Calu3 (cell line): Measurements from ENCODE around the gene CATSPERZ. TPM values are rescaled to one million over a fixed set of nuclear protein-coding genes. Genes with fewer than 3 reads are reported as not detected.

ENCODE experiments used
- BruUV-seq: library from RNA; stranded (reverse); fragments of 400-500 nt; replicated peaks from 2 replicates; lab custom pipeline; 2021; lab: Mats Ljungman, UMichigan
- CTCF ChIA-PET: fragments of 300-600 bp; sonication (Branson Sonifier 250); formaldehyde crosslinking; loops from one replicate; lab custom pipeline; 2022; ENCODE audit warnings: antibody characterized with exemption; lab: Charles Lee
- DNase-seq: peaks from one replicate; pipeline ENCODE4 v3.0.0; 2022
- H3K27ac Mint-ChIP-seq: one replicate; pipeline ENCODE4 v1.8.0; 2022; ENCODE audit warnings: mixed read lengths; ENCODE audit not compliant: unreplicated experiment
- H3K27me3 Mint-ChIP-seq: one replicate; pipeline ENCODE4 v1.8.0; 2022; ENCODE audit warnings: mixed read lengths; ENCODE audit not compliant: unreplicated experiment
- H3K36me3 Mint-ChIP-seq: one replicate; pipeline ENCODE4 v1.8.0; 2022; ENCODE audit warnings: mild to moderate bottlenecking, moderate library complexity, mixed read lengths; ENCODE audit not compliant: insufficient read depth, unreplicated experiment
- H3K4me1 Mint-ChIP-seq: one replicate; pipeline ENCODE4 v1.8.0; 2022; ENCODE audit warnings: mild to moderate bottlenecking, low read depth, mixed read lengths; ENCODE audit not compliant: unreplicated experiment
- H3K4me3 Mint-ChIP-seq: one replicate; pipeline ENCODE4 v1.8.0; 2022; ENCODE audit warnings: mild to moderate bottlenecking, low read depth, moderate library complexity, mixed read lengths; ENCODE audit not compliant: unreplicated experiment
- H3K9me3 Mint-ChIP-seq: one replicate; pipeline ENCODE4 v1.8.0; 2022; ENCODE audit warnings: low read depth, mixed read lengths; ENCODE audit not compliant: unreplicated experiment
- intact Hi-C: fragments of 100-400 bp; cut with micrococcal nuclease; formaldehyde crosslinking; loops from one replicate; pipeline ENCODE4 v1.10.0; 2022; ENCODE audit not compliant: unreplicated experiment
- total RNA-seq: library from RNA; stranded (reverse); gene quantifications from 2 replicates; pipeline ENCODE4 v1.2.3, GENCODE V29; 2022
- TF ChIP-seq, protein P1 (sequence below): fragments of 200-600 bp; IDR thresholded peaks from one replicate; pipeline ENCODE4 v1.8.0; 2022; ENCODE audit warnings: antibody characterized with exemption; ENCODE audit not compliant: unreplicated experiment

Gene CATSPERZ
- total RNA-seq, 1 experiment from 2014 or later, result 0.85 TPM

DNA sequence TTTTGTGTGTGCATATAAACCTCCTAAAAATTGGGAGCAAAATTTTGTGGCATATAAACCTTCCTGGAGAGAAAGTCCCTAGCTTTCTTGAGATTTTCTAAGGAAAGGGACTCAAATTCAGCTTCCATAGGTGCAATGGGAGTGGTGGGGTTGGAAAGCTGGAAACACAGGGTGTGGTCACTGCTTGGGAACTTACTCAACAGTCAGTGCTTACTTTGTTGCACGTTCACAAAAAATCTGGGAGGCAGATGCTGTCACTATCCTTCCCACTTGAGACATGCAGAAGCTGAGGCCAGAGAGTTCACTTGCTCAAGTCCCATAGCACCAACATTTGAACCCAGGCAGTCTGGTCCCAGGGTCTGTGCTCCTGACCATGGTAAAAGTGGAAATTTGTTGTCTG, 3.9 kb upstream of the CATSPERZ start:
- Mint-ChIP-seq H3K4me1 (peaks cover 17% of the 10 kb centered on the region), H3K27me3 (peaks cover 93% of the 10 kb centered on the region), H3K36me3 (peaks cover 4% of the 10 kb centered on the region), H3K4me3 (no peak overlapping the region), H3K27ac (no peak overlapping the region), H3K9me3 (no peaks in the 10 kb centered on the region)
- TF ChIP-seq, protein P1, sequence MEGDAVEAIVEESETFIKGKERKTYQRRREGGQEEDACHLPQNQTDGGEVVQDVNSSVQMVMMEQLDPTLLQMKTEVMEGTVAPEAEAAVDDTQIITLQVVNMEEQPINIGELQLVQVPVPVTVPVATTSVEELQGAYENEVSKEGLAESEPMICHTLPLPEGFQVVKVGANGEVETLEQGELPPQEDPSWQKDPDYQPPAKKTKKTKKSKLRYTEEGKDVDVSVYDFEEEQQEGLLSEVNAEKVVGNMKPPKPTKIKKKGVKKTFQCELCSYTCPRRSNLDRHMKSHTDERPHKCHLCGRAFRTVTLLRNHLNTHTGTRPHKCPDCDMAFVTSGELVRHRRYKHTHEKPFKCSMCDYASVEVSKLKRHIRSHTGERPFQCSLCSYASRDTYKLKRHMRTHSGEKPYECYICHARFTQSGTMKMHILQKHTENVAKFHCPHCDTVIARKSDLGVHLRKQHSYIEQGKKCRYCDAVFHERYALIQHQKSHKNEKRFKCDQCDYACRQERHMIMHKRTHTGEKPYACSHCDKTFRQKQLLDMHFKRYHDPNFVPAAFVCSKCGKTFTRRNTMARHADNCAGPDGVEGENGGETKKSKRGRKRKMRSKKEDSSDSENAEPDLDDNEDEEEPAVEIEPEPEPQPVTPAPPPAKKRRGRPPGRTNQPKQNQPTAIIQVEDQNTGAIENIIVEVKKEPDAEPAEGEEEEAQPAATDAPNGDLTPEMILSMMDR, result no peak
- CTCF ChIA-PET, result no interaction called here
- BruUV-seq, result no TSS peak
- no peak for DNase-seq
- intact Hi-C loops, result no loop called here

DNA sequence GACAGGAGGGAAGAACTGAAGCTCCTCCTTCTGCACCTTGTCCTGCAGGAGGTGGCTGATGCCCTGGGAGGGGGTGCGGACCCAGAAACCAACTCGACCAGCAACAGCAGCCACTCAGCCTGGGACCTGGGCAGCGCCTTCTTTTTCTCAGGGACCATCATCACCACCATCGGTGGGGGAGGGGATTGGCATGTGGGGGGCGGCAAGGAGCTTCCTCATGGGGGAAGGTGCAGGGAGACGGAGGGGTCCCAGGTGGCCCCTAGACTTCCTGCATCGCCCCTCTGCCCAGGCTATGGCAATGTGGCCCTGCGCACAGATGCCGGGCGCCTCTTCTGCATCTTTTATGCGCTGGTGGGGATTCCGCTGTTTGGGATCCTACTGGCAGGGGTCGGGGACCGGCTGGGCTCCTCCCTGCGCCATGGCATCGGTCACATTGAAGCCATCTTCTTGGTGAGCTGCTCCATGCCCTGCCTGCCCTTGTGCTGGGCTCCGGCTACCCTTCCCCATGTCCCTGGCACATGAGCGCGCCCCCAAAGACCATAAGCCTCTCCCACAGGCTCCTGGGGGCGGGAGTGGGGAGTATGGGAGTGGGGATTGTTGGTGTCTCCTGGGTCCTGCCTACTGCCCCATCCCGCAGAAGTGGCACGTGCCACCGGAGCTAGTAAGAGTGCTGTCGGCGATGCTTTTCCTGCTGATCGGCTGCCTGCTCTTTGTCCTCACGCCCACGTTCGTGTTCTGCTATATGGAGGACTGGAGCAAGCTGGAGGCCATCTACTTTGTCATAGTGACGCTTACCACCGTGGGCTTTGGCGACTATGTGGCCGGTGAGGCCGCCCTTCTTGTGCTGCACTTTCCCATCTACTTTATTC, 3.1 kb upstream of the CATSPERZ start:
- no peak overlapping the region for H3K4me3 Mint-ChIP-seq
- peaks cover 4% of the 10 kb centered on the region for H3K36me3 Mint-ChIP-seq
- TF ChIP-seq, protein P1, result no peak
- H3K9me3 Mint-ChIP-seq, result no peaks in the 10 kb centered on the region
- H3K27ac Mint-ChIP-seq, result no peak overlapping the region
- H3K4me1 Mint-ChIP-seq, result peaks cover 17% of the 10 kb centered on the region
- H3K27me3 Mint-ChIP-seq, result peaks cover 89% of the 10 kb centered on the region
- BruUV-seq, result no TSS peak
- CTCF ChIA-PET, result no interaction called here
- intact Hi-C loops, result no loop called here
- DNase-seq, result no peak

- TF ChIP-seq, protein P1, result no peak
- intact Hi-C loops, result no loop called here
- Mint-ChIP-seq H3K27me3 (peaks cover 81% of the 10 kb centered on the region), H3K9me3 (no peaks in the 10 kb centered on the region), H3K4me3 (no peak overlapping the region), H3K36me3 (peaks cover 4% of the 10 kb centered on the region), H3K4me1 (peaks cover 17% of the 10 kb centered on the region), H3K27ac (no peak overlapping the region)
- no TSS peak for BruUV-seq
- CTCF ChIA-PET, result no interaction called here
- DNase-seq, result no peak
These were observed 2.3 kb upstream of the CATSPERZ start for GRCh38 chr11:64297699-64298358.

- TF ChIP-seq, protein P1, result no peak
- H3K36me3 Mint-ChIP-seq, result peaks cover 4% of the 10 kb centered on the region
- peaks cover 22% of the 10 kb centered on the region for H3K4me1 Mint-ChIP-seq
- intact Hi-C loops, result no loop called here
- peak overlapping the region; percentile 60 for H3K27ac Mint-ChIP-seq
- H3K9me3 Mint-ChIP-seq, result no peaks in the 10 kb centered on the region
- CTCF ChIA-PET, result interaction anchor here (0.6 to 1.0 kb wide), 3 partner anchors 8 to 19 kb away, joined by 3 to 6 read pairs (median 4); partner anchors contain the start of genes BAD, KCNK4 and PRDX5
- peak; percentile 39 for DNase-seq
- peak overlapping the region; percentile 63 for H3K4me3 Mint-ChIP-seq
- BruUV-seq, result no TSS peak
- H3K27me3 Mint-ChIP-seq, result peaks cover 68% of the 10 kb centered on the region
These were observed 952 bp upstream of the CATSPERZ start for GRCh38 chr11:64298966-64299846.
